Naive thymus-derived CD8-positive, alpha-beta T cell (primary cell): ENCODE measurements around the gene RAB33B. TPM values are rescaled to one million over a fixed set of nuclear protein-coding genes. Genes with fewer than 3 reads are reported as not detected.
A peak's percentile ranks its signal among the peaks of the same experiment; 100 is the strongest.
"Not testable (repeated sequence)": the region's sequence is repeated elsewhere in the genome, so short reads cannot be mapped to it uniquely, and the experiment has no call there.

Experiments
- ATAC-seq, 2 donors: fragments of 150-1000 bp; cut with Tn5 transposase in 1 of 2; sonication (Bioruptor Pico), chemical (Tn5 transposase) in 1 of 2; 1 replicate in 1 of 2; 2 replicates in 1 of 2; pipeline ENCODE4 v1.10.0; 2021; ENCODE audit warnings: mild to moderate bottlenecking in 2 of 2, moderate library complexity in 2 of 2
- POLR2A ChIA-PET: fragments of 350-600 bp; sonication (Branson Sonifier 250); formaldehyde crosslinking; loops from one replicate; lab custom pipeline; 2021; ENCODE audit warnings: antibody characterized with exemption; lab: Charles Lee
- DNase-seq, 10 donors: peaks; one replicate each; pipeline versions ENCODE4 v3.0.0 to v3.0.0-alpha.2; 2020 to 2022
- H3K27ac Mint-ChIP-seq, 10 donors: one replicate each; pipeline ENCODE4 v1.8.0; 2020 to 2022; ENCODE audit warnings: mild to moderate bottlenecking in 10 of 10, mixed read lengths in 10 of 10, moderate library complexity in 4 of 10, inconsistent platforms in 1 of 10
- H3K27me3 Mint-ChIP-seq, 5 donors: one replicate each; pipeline ENCODE4 v1.8.0; 2021 to 2022; ENCODE audit warnings: mixed read lengths in 5 of 5
- H3K36me3 Mint-ChIP-seq, 3 donors: one replicate each; pipeline ENCODE4 v1.8.0; 2020 to 2022; ENCODE audit warnings: mixed read lengths in 3 of 3, mild to moderate bottlenecking in 2 of 3, inconsistent platforms in 1 of 3
- H3K4me1 Mint-ChIP-seq, 4 donors: one replicate each; pipeline ENCODE4 v1.8.0; 2021 to 2022; ENCODE audit warnings: mixed read lengths in 4 of 4
- H3K4me3 Mint-ChIP-seq, 10 donors: one replicate each; pipeline ENCODE4 v1.8.0; 2020 to 2022; ENCODE audit warnings: mild to moderate bottlenecking in 10 of 10, mixed read lengths in 10 of 10, moderate library complexity in 6 of 10, inconsistent platforms in 1 of 10
- H3K9me3 Mint-ChIP-seq, 9 donors: one replicate each; pipeline ENCODE4 v1.8.0; 2020 to 2022; ENCODE audit warnings: mixed read lengths in 9 of 9, mild to moderate bottlenecking in 3 of 9, inconsistent platforms in 1 of 9, moderate library complexity in 1 of 9
- polyA plus RNA-seq, 3 donors: library from polyadenylated mRNA; unstranded; fragments of 300-500 nt; fragmentation: Illumina TruSeq; gene quantifications; one replicate each; pipeline ENCODE4 v1.2.3, GENCODE V29; 2021
- total RNA-seq, 8 experiments: library from RNA in 2 of 8; stranded (reverse) in 2 of 8; gene quantifications; one replicate each; pipeline ENCODE4 v1.2.3 and lab custom pipeline; 2021 to 2026

The RAB33B gene
- 10 to 100 TPM; 12.1 to 13.3 TPM for total RNA-seq
- polyA plus RNA-seq = 1 to 10 TPM; 6.4 to 6.9 (median 6.6) TPM
- 13.0 to 39.8 (median 32.6) reads per million in 6 experiments for total RNA-seq (lab: John Stamatoyannopoulos, UW)

DNA sequence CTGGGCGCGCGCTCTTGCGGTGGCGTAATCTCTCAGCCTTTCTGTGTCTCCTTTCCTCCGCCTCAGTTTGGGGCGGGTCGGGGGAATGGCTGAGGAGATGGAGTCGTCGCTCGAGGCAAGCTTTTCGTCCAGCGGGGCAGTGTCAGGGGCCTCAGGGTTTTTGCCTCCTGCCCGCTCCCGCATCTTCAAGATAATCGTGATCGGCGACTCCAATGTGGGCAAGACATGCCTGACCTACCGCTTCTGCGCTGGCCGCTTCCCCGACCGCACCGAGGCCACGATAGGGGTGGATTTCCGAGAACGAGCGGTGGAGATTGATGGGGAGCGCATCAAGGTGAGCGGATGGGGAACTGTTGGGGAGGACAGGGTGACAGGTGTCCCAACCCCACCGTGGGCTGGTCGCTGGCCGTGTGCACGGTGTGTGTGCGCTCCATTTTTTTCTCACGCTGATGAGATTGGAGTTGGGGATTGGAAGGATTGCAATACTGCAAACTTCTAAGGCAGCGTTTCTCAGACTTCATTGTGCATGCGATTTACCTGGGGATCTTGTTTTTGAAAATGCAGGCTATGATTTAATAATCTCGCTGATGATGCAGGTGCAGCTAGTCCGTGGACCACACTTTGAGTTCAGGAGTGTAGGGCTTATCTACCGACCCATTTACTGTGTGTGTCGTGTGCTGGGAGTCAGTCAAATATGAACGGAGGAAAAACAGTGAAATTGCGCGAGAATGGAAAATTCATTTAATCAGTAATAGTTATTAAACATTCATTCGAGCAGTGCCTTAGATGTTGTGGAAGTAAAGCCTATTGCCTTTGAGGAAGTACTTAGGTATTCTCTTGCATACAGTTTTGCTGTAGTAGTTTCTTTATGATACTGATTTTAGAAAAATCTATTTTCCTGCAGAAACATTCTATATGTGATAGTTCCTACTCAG lies at the start of gene RAB33B:
TSS of gene RAB33B (plus strand) at position 11 of the 935 bp plus-strand sequence. CDS start at position 86, 75 bp downstream.
- POLR2A ChIA-PET = interaction anchor here (0.8 to 2.0 kb wide), 4 partner anchors 100 to 439 kb away, joined by 3 to 21 read pairs (median 8); partner anchors contain the start of genes NAA15 and NOCT
- peak within 1 kb of the TSS; percentile 89 to 99 (median 97) for H3K4me3 Mint-ChIP-seq
- peaks cover 0 to 10% (median 0%) of the 10 kb centered on the region in 3 donors for H3K36me3 Mint-ChIP-seq
- no peaks in the 10 kb centered on the region for H3K27me3 Mint-ChIP-seq
- DNase-seq (peak in 1 of 10 donors; percentile 11), ATAC-seq (peak in 1 of 2 donors; percentile 6)
- H3K27ac Mint-ChIP-seq = peak within 1 kb of the TSS; percentile 94 to 100 (median 98)
- H3K4me1 Mint-ChIP-seq = peaks cover 43 to 69% (median 63%) of the 10 kb centered on the region in 4 donors
- H3K9me3 Mint-ChIP-seq = no peaks in the 10 kb centered on the region

DNA sequence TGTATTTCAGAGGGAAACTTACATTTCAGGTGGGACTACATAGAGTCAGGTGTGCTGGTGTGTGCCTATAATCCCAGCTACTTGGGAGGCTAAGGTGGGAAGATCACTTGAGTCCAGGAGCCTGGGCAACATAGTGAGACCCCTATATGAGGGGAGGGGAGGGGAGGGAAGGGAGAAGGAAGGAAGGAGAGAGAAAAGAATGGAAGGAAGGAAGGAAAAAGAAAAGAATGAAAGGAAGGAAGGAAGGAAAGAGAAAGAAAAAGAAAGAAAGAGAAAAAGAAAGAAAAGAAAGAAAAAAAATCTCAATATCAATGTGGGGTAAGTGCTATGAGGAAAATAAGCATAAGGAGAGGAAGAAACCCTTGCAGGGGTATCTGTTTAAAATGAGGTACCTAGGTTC lies 43.6 kb upstream of the RAB33B start:
- H3K9me3 Mint-ChIP-seq = peaks cover 0 to 16% (median 4%) of the 10 kb centered on the region in 9 donors
- H3K27ac Mint-ChIP-seq = no peak overlapping the region
- H3K4me3 Mint-ChIP-seq = no peak overlapping the region
- no peak for DNase-seq
- peaks cover 0 to 7% (median 0%) of the 10 kb centered on the region in 4 donors for H3K4me1 Mint-ChIP-seq
- POLR2A ChIA-PET = no interaction called here
- peaks cover 21 to 41% (median 23%) of the 10 kb centered on the region in 3 donors for H3K36me3 Mint-ChIP-seq
- no peaks in the 10 kb centered on the region for H3K27me3 Mint-ChIP-seq
- no peak for ATAC-seq

DNA sequence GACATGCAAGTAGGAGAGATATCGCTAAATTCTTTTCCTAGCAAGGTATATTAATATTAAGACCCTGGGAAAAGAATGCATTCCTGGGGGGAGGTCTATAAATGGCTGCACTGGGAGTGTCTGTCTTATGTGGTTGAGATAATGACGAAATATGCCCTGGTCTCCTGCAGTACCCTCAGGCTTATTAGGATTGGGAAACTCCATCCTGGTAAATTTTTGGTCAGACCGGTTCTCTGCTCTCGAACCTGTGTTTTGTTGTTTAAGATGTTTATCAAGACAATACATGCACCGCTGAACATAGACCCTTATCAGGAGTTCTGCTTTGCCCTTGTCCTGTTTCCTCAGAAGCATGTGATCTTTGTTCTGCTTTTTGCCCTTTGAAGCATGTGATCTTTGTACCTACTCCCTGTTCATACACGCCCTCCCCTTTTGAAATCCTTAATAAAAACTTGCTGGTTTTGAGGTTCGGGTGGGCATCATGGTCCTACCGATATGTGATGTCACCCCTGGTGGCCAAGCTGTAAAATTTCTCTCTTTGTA lies 39.2 kb upstream of the RAB33B start:
- H3K4me3 Mint-ChIP-seq, H3K27ac Mint-ChIP-seq, POLR2A ChIA-PET, H3K27me3 Mint-ChIP-seq, DNase-seq, ATAC-seq: not testable (repeated sequence)
- Mint-ChIP-seq H3K4me1 (peaks cover 3 to 15% (median 6%) of the 10 kb centered on the region in 4 donors), H3K36me3 (peaks cover 21 to 34% (median 28%) of the 10 kb centered on the region in 3 donors), H3K9me3 (peaks cover 0 to 20% (median 4%) of the 10 kb centered on the region in 9 donors)

DNA sequence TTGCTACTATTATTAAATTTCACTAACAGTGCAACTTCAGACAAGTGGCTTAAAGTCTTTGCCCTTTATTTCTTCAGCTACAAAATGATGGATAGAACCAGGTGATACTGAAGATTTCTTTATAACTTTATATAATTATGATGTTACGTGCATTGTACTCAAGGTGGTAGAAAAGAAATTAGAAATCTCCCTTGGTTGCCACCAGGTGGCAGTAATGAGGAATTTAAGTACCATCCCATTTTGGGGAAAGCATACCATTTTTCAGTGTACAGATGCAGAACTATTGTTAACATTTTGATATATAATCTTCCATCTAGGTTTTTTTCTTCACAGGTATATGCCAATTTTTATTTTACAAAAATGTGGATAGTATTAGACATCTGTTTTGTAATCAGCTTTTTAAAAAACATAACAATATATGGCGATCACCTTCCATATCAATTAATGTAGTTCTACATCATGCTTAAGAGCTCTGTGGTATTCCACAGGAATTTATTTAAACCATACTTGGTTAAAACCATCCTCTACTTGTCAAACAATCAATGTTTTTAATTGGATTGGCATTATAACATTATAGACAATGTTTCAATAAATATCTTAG lies 37.7 kb upstream of the RAB33B start:
- POLR2A ChIA-PET = interaction anchor here (1.1 kb wide), 1 partner anchor 37 kb away, joined by 3 read pairs; no protein-coding TSS in a partner anchor
- peaks cover 21 to 40% (median 36%) of the 10 kb centered on the region in 3 donors for H3K36me3 Mint-ChIP-seq
- ATAC-seq (peak; percentile 42 to 56), DNase-seq (peak in 6 of 10 donors; percentile 5 to 54 (median 32))
- H3K27ac Mint-ChIP-seq = no peak overlapping the region
- peaks cover 0 to 26% (median 4%) of the 10 kb centered on the region in 9 donors for H3K9me3 Mint-ChIP-seq
- H3K27me3 Mint-ChIP-seq = no peaks in the 10 kb centered on the region
- H3K4me3 Mint-ChIP-seq = no peak overlapping the region
- peaks cover 3 to 18% (median 7%) of the 10 kb centered on the region in 4 donors for H3K4me1 Mint-ChIP-seq

DNA sequence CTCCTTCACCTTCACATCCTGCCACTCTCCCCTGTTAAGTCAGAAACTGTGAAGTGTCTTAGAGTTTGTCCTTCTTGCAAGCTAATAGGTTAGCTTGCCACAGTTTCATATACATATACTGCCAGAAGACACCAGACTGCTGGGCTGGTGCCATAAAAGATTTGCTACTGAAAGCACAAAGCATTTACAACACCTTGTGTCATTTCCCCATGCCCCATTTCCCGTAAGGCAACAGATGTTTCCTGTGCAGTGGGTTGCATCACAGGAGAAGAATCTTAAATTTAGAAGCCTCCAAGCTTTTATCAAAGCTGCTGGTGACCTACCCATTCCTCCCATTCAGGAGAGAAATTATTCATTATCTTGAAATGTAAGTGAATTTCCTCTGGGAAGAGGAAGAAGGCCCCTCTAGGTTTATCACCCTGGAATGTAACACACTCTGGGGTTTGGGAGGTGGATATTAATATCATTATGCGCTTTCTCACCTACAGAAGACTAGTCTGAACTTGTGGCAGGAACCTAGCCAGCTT lies 34.5 kb upstream of the RAB33B start:
- H3K27me3 Mint-ChIP-seq = no peaks in the 10 kb centered on the region
- ATAC-seq = peak in 1 of 2 donors; percentile 45

DNA sequence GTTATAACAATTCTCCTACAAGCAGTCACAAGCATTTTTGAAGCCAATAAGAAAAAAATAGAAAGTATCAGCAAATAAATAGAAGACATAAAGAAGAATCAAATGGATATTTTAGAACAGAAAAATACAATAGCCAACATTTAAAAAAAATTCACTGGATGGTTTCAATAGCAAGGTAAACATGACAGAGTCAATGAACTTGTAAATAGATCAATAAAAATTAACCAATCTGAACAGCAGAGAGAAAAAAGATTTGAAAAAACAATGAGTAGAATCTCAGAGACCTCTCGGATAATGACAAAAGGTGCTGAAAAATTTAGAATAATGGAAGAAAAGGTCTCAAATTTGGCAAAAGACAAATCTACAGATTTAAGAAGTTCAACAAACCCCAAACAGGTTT lies 33.3 kb upstream of the RAB33B start:
- POLR2A ChIA-PET = no interaction called here
- peak overlapping the region in 3 of 10 donors; percentile 16 to 43 (median 28) for H3K27ac Mint-ChIP-seq
- no peaks in the 10 kb centered on the region for H3K27me3 Mint-ChIP-seq
- peaks cover 3 to 18% (median 7%) of the 10 kb centered on the region in 4 donors for H3K4me1 Mint-ChIP-seq
- DNase-seq (no peak), ATAC-seq (no peak)
- peak overlapping the region in 1 of 10 donors; percentile 7 for H3K4me3 Mint-ChIP-seq
- H3K36me3 Mint-ChIP-seq = peaks cover 9 to 34% (median 10%) of the 10 kb centered on the region in 3 donors
- H3K9me3 Mint-ChIP-seq = peaks cover 1 to 34% (median 8%) of the 10 kb centered on the region in 9 donors

More for the DNA sequence above, 34.5 kb upstream of the RAB33B start:
- peak overlapping the region in 1 of 10 donors; percentile 40 for H3K4me3 Mint-ChIP-seq
- peaks cover 17 to 44% (median 17%) of the 10 kb centered on the region in 3 donors for H3K36me3 Mint-ChIP-seq
- peaks cover 0 to 37% (median 12%) of the 10 kb centered on the region in 9 donors for H3K9me3 Mint-ChIP-seq
- peak in 2 of 10 donors; percentile 12 to 20 for DNase-seq
- POLR2A ChIA-PET = no interaction called here
- H3K4me1 Mint-ChIP-seq = peaks cover 3 to 18% (median 7%) of the 10 kb centered on the region in 4 donors
- peak overlapping the region in 2 of 10 donors; percentile 26 to 59 for H3K27ac Mint-ChIP-seq

DNA sequence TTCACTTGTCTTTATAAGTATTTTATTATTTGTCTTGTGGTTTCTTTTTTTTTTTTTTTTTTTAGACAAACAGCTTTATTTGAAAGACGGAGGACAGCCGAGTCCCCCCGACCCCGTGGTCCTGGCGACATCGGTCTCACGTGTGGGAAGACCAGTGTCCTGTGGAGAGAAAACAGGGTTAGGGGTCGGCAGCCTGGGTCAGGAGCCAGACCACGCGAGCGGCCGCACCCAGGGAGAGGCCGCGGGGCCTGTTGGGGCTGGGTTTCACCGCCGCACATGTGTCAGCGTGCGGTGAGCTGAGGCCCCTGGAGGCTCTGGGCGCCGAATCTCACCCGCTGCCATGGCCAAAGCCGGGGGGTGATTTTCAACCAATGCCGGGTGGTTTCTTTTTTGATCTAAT lies 17.8 kb upstream of the RAB33B start:
- H3K9me3 Mint-ChIP-seq = peaks cover 16 to 52% (median 34%) of the 10 kb centered on the region in 9 donors
- no peak overlapping the region for H3K27ac Mint-ChIP-seq
- ATAC-seq (no peak), DNase-seq (no peak)
- H3K36me3 Mint-ChIP-seq = peaks cover 28 to 47% (median 37%) of the 10 kb centered on the region in 3 donors
- H3K4me1 Mint-ChIP-seq = peaks cover 0 to 6% (median 2%) of the 10 kb centered on the region in 4 donors
- H3K27me3 Mint-ChIP-seq = no peaks in the 10 kb centered on the region
- no peak overlapping the region for H3K4me3 Mint-ChIP-seq
- POLR2A ChIA-PET = interaction anchor here (0.7 kb wide), 1 partner anchor 85 kb away, joined by 3 read pairs; no protein-coding TSS in a partner anchor

DNA sequence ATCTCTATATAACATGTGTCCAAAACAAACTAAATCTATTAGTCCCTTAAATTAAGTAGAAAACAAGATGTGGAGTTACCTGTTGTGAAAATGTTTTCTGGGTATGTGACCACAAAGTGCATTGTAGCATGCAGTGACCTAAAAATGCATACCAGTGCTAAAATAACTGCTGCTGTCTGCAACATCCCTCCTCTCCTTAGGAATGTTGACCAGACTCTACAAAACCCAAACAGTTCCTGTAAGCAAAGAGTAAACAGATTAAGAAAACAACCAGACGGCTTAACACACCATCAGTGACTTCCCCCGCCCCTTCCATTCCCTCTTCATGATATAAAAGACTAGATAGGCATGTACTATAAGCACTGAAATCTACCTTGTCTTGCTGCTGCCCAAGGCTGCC lies 15.8 kb upstream of the RAB33B start:
- Mint-ChIP-seq H3K4me3 (no peak overlapping the region), H3K36me3 (peaks cover 28 to 42% (median 33%) of the 10 kb centered on the region in 3 donors), H3K9me3 (peaks cover 16 to 47% (median 31%) of the 10 kb centered on the region in 9 donors), H3K4me1 (peaks cover 0 to 6% (median 2%) of the 10 kb centered on the region in 4 donors), H3K27me3 (no peaks in the 10 kb centered on the region), H3K27ac (peak overlapping the region in 1 of 10 donors; percentile 33)
- POLR2A ChIA-PET = no interaction called here
- DNase-seq = no peak
- ATAC-seq = no peak

DNA sequence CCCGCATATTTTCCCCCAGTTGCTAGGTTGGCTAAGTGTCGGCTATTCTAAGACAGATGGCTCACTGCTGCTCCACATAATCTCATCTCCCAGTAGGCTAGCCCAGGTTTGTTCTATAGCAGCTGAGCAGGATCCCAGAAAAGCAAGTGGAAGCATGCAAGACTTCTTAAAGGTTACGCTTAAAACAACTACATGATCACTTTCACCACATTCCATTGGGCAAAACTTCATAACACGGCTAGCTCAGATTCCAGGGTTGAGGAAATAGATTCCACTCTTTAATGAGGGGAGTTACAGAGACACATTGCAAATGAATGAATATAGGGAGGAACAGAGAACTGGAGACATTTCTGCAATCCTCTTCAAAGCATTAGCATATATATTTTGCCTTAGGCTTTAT lies 12.9 kb upstream of the RAB33B start:
- Mint-ChIP-seq H3K9me3 (peaks cover 16 to 35% (median 27%) of the 10 kb centered on the region in 9 donors), H3K27ac (no peak overlapping the region), H3K4me3 (no peak overlapping the region), H3K36me3 (peaks cover 28 to 43% (median 29%) of the 10 kb centered on the region in 3 donors), H3K27me3 (no peaks in the 10 kb centered on the region), H3K4me1 (peaks cover 0 to 3% (median 2%) of the 10 kb centered on the region in 4 donors)
- DNase-seq (no peak), ATAC-seq (no peak)
- POLR2A ChIA-PET = interaction anchor here (1.7 kb wide), 1 partner anchor 12 kb away, joined by 5 read pairs; no protein-coding TSS in a partner anchor

DNA sequence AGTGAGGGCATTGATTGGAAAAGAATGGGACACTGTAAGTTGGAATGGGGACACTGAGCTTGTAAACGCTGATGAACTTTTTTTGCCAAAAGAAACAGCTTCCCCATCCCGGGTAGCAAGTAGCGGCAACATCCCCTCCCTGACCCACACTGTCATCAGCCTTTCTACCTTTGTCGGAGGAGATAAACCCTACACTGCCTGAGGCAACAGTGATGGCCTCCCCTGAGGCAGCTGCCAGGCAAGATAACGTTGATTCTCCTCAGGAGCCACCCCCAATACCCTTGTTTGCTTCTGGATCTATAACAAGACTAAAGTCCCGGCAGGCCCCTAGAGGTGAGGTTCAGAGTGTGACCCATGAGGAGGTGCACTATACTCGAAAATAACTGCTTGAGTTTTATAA lies 10.3 kb upstream of the RAB33B start:
- Mint-ChIP-seq H3K36me3 (peaks cover 10 to 24% (median 18%) of the 10 kb centered on the region in 3 donors), H3K4me1 (peaks cover 0 to 4% (median 0%) of the 10 kb centered on the region in 4 donors), H3K27ac (no peak overlapping the region), H3K27me3 (no peaks in the 10 kb centered on the region), H3K9me3 (peaks cover 5 to 21% (median 16%) of the 10 kb centered on the region in 9 donors), H3K4me3 (no peak overlapping the region)
- POLR2A ChIA-PET = no interaction called here
- ATAC-seq (no peak), DNase-seq (no peak)

DNA sequence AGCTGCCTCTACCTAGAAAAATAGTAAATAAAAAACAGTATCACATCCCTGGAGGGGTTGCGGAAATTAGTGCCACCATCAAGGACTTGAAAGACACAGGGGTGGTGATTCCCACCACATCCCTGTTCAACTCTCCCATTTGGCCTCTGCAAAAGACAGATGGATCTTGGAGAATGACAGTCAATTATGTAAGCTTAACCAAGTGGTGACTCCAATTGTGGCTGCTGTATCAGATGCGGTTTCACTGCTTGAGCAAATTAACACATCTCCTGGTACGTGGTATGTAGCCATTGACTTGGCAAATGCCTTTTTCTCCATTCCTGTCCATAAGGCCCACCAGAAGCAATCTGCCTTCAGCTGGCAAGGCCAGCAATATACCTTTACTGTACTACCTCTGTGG lies 9.0 kb upstream of the RAB33B start:
- peaks cover 2 to 13% (median 9%) of the 10 kb centered on the region in 9 donors for H3K9me3 Mint-ChIP-seq
- POLR2A ChIA-PET, DNase-seq, H3K4me3 Mint-ChIP-seq, H3K27me3 Mint-ChIP-seq, H3K4me1 Mint-ChIP-seq, H3K27ac Mint-ChIP-seq, ATAC-seq: not testable (repeated sequence)
- peaks cover 6 to 14% (median 10%) of the 10 kb centered on the region in 3 donors for H3K36me3 Mint-ChIP-seq
